NCI-H524 (cell line): ENCODE measurements around the gene ITPKC.

Source experiments
- DNase-seq, 2 experiments: peaks; one replicate each; lab custom pipeline; 2025; lab: John Stamatoyannopoulos, UW

Gene ITPKC

DNA sequence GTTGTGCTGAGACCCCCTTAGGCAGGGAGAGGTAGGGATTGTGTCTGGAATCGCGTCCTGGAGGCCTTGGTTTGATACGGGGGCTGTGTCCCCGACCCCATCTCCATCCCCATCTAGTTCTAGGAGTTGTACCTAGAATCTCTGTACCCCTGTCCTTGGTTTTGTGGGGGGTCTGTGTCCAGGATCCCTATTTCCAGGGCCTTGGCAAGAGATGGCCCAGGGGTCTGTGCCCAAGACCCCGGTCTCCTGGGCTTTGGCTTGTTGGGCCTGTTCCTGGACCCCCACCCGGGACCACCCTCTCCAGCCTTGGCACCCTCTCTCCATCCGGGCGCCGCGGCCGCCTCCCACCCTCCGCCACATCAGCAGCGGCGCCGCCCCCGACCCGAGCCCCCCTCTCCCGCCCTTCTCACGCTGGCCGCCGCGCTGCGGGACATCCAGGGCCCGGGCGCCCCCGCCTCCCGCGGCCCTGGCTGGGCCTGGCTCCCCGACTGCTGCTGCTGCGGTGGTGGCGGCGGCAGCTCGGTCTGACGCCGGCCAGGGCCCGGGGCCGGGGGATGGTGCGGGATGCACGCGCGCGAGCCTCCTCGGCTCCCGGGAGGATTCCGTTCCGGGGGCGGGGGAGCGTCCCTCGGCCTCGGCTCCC, 26.7 kb upstream of the ITPKC start, which contains the start of gene NUMBL:
NUMBL (minus strand) TSS at position 602 of the 643 bp plus-strand sequence; CDS start at position 434, 168 bp downstream.
- no peak for DNase-seq

DNA sequence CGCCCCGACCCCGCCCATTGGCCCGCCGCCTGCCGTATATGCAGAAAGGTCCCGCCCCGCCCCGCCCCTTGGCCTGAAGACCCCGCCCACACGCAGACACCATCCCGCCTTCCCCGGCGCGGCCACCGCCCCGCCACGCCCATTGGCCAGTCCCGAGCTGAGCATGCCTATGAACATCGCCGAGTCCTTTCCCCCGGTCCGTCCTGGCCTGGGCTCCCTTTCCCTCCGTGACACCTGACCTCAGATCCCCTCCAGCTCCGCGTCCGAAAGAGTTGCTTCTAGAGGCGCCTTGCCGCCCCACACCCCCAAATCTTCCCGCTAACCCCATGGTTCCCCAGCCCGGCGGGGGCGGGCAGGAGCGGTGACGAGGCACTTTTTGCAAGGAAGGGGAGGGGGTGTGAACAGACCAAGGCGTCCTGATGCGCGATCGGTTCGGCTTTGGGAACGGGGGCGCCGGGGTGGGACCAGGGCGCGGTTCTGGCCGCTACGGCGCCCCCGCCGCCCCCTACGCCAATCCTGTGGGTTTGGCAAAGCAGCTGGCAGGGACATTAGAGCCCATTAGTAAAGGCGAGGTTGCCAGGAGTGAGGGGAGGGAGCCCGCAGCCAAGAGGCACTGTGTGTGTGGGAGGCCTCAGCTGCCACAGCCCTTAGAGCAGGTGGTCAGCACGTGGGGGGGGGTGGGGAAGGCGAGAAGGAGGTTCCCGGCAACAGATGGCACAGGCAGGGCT, 26.1 kb upstream of the ITPKC start:
- peak; percentile 94 to 99 for DNase-seq

DNA sequence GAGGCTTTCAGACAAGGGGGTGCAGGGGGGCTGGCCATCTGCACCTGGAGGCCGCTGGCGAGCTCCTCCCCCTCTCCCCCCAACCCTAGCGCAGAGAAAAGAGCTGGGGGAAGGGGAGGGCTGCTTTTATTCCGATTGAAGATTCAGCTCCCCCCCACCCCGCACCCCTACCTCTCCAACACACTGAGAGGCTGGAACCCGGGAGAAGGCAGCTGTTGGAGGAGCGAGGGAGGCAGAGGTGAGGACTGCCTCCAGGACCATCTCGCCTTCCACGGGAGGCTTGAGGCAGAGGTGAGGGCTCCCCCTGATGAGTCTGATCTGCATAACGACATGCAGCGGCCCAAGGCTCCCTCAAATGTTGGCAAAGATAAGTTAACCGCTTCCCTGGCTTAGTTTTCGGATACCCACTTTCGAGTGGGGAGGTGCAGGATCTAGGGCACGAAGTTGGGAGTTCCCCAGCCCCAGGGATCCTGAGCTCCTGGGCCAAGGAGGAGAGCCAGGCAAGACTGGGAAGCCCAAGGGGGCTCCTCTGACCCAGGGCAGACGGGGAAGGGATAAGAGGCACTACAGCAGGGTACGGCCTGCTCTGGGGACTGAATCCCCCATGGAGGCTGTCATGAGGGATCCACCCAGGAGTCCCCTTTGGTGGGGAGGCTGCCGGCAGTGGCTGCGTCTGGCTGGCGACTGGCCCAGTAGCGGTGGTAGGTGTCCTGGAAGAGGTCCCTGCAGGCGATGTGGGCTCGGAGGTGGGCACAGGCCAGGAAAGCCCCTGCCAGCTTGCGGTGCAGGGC, 25.3 kb upstream of the ITPKC start:
- peak in 1 of 2 experiments; percentile 99 for DNase-seq

DNA sequence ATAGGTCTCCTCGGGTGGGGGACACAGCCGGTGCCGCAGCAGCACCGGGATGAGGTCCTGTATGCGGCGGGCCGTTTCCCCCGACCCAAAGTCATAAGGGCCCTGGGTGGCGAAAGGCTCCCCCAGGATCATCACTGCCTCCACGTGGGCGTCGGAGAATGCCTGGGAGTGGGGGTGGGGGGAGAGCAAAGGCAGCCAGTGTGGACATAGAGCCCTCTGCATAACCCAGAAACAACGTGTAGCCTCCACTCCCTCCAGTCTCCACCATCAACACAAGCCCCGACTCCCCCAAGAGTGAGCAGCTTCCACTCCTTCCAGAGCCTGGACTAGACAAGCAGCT, 24.7 kb upstream of the ITPKC start:
- no peak for DNase-seq

DNA sequence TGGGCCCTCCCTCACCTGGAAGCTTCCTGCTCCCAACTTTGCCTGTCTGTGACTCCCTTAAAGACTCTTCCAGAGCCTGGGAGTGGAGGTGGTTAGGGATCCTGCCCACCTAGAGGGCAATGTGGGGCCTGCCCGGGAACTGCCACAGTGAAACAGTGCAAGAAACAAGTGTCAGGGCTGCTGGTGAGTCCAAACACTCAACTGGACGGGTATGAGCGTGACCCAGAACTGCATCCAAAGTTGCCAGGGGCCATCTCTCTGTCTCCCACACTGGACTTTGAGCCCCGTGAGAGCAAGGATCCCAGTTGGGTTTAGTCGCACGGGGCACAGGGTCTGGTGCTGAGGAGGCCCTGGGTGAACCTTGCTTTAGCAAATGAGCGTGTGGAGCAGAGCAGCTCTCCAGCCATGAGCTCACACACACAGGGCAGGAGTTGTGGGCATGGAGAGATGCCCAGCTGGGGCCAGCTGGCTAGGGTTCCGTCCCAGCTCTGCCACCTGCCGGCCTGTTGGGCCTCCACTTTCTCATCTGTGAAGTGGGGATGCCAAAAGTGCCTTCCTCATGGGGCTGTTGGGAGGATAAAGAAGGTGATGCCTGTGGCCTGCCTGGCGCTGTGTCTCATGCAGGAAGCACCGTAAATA, 23.6 kb upstream of the ITPKC start:
- no peak for DNase-seq

DNA sequence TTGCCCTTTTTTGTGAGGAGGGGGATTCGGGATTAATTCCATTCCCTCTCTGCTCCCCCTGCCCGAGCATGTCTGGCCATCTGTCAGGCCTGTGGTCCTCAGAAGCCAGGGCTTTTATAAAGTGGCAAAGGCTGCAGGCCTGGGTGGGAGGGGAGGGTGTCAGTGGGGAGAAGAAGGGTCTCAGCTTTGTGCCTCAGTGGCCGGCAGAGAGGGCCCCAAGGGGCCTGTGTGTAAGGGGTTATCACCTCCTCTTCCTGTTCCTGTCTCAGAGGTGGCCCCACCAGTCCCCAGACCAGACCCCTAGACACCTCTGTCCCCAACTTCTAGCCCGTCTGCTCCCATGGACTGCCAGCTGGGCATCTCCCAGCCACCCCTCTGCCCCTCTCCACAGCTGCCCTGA, 23.0 kb upstream of the ITPKC start:
- DNase-seq, result peak; percentile 36 to 71

DNA sequence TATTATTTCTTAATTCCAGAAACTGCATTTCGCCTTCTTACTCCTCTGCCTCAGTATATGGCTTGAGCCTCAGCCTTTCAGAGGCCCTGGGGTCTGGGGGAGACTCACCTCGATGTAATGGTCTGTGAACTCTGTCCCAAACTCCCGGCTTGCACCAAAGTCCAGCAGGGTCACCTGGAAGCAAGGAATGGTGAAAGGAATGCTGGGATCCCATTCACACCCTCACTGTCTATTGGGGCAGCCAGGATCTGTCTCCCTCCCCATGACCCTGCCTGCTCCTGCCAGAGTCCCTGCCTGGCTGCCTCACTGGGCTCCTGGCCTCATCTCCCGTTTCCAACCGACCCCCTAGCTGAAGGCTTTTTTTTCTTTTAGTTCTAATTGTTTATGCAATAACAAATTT, 21.0 kb upstream of the ITPKC start:
- no peak for DNase-seq

DNA sequence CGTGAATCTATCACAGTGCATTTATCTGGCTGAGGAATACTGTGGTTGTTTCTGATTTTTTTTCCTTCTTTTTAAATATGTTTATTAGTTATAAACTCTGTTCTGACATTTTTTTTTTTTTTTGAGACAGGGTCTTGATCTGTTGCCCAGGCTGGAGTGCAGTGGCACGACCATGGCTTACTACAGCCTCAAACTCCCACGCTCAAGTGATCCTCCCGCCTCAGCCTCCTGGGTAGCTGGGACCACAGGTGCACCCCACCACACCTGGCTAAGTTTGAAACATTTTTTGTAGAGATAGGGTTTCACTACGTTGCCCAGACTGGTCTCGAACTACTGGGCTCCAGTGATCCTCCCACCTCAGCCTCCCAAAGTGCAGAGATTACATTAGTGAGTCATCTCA, 19.9 kb upstream of the ITPKC start:
- no peak for DNase-seq

DNA sequence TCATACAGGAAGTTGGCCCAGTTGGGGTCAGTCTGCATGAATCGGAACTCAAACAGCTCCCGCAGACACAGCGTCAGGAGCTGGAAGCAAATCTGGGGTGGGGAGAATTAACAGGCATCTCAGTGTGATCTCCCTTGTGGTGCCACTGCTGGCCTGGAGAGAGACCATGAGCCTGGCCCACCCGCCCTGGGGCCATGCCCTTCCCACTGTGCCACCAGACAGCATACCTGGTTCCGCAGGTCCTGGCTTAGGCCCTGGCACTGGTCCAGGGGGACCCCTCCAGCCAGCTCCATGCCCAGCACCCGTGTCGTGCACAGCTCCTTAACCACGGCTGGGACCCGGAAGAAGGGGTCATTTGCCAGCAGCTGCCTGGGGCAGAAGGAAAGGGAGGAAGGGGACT, 16.8 kb upstream of the ITPKC start:
- no peak for DNase-seq

DNA sequence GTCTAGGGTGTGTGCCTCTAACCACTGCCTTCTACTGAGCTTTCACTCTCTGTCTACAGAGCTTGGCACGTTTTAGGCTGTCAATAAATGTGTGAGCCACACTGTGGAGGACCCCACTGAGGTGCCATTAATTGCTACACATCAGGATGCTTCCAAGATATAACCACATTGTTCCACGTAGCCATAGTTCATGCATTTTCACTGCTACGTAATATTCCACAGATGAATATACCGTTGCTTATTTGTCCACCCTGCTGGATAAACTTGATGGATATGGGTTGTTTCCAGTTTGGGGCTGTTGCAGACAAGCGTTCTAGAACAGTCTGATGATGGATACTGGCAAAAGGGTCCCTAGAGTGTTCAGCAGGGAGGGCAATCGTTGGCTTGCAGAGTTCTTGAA, 15.2 kb upstream of the ITPKC start:
- DNase-seq, result no peak

DNA sequence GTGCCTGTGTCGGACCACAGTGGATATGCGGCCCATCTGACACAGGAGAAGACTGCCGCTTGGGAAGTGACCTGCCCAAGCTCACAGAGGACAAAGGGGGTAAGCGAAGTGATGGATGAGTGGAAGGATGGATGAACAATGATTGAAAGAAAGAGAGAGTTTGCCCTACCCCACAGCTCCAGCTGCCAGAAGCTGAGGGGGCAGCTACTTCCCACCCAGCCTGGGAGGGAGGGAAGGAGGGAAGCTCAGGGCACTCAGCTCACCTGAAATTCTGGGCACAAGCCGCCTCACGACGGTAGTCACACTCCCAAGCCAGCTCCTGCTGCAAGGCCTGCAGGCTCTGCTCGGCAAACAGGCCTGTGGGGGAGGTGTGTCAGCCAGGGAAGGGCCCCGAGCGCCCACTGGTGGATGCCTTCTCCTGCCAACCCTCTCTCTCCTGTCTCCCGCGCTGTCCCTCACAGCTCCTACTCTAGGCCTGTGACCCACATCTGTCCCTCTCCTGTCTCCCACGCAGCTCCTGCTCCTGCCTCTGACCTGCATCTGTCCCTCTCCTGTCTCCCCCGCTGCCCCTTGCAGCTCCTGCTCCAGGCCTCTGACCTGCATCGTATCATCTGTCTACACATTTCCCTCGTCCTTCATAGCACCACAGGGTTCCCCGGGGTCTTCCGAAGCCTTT, 14.4 kb upstream of the ITPKC start:
- DNase-seq, result peak in 1 of 2 experiments; percentile 67

DNA sequence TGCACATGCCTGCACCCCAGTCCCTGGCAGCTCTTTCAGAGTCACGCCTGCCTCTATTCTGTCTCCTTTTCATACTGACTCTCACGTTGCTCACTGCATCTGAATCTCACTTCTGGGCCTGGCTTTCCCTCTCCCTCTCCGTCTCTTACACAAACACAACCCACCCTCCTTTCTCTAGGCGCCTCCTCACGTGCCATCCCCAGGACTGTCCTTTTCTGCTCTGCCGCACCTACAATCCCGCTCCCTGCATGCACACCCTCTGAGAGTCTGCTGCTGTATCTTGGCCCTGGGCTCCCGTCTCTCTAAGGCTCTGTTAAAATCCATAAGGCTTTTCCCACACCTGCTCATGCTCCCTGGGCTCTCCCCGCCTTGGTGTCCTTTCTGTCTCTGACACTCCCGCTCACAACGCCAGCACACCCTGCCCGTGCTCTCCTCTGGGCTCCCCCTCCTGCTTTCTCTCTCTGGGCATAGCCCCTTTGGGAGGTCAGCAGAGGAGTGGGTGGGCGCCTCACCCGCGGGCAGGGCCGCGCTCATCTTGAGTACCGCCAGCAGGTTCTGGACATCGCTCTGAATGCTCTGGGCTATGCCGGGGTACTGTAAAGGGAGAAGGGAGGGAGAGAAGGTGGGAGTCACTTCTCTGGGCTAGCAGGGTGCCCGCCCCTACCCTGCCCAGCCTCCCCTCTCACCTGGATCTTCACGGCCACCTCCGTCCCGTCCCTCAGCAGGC, 13.7 kb upstream of the ITPKC start:
- no peak for DNase-seq

DNA sequence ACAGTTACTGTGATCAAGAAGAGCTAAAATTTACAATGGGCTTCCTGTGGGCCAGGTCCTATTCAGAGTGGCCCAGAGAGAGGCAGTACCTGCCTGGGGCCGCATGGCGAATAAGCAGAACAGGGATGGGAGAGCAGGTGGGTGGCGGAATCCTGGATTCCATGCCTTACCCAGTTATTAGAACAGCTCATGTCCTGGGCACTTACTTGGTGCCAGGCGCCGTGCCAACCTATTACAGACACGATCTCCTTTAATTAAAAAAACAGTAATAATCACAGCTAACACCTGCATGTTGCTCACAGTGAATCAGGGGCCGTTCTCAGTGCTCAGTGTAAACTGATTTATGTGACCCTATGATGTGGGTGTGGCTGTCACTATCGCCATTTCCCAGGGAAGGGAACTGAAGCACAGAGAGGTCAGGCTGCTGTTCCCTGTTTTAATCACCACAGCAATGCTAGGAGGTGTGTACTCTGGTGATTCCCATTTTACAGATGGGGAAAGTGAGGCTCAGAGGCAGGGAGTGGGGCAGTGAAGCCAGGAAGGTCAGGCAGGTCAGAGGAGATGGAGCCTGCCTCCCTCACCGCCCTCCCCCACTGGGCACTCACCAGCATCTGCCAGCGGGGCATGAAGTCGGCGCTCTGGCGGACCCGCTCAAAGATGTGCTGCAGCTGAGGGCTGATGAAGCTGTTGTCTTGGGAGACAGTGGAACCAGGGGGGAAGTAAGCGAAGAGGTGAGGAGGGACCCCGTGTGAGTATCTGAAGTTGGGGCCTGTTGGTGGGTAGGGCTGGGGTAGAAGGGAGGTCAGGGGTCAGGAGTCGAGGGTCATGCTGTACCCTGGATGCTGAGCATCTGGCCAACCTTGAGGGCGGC, 12.2 kb upstream of the ITPKC start:
- DNase-seq, result no peak

DNA sequence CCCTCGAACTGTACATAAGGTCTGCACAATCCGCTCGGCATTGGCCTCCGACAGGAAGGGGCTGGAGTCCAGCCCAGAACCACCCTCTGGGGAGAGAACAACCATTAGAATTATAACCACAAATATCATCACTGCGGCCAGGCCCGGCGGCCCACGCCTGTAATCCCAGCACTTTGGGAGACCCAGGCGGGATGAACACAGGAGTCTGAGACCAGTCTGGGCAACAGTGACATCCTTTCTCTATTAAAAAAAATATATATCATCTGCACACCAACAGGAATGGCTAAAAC, 11.6 kb upstream of the ITPKC start:
- DNase-seq, result no peak

DNA sequence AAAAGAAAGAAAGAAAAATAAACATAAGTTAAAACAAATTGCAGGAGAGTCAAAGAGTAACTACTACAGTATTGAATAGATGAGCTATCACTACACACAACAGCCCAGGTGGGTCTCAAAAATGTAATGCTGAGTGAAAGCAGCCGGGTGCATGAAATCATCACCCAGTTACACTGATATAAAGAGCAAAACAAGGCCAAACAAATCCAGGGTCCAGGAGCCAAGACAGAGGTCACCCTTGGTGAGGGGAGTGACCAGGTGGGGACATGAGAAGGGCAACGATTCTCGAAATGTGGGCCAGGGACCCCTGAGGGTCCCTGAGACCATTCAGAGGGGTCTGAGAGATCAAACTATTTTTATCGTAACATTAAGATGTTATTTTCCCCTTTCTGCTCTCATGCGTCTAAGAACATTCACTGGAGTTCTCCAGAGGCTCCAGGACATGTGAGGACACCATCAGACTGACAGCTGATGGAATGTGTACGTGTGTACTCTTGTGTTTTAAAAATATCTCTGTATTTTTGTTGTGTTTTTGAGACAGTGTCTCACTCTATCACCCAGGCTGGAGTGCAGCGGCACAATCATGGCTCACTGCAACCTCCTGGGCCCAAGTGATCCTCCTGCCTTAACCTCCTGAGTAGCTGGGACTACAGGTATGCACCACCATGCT, 10.8 kb upstream of the ITPKC start:
- no peak for DNase-seq

DNA sequence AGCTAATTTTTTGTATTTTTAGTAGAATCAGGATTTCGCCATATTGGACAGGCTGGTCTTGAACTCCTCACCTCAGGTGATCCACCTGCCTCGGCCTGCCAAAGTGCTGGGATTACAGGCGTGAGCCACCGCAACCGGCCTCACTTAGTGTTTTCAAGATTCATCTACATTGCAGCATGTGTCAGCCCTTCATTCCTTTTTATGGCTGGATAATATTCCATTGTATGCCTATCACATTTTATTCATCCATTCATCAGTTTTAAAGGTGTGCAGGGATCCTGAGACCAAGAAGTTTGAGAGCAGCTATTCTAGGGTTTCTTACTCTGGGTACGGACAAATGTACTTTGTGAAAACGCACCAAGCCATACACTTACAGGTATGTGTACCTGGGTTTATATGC, 9.3 kb upstream of the ITPKC start:
- DNase-seq, result no peak

DNA sequence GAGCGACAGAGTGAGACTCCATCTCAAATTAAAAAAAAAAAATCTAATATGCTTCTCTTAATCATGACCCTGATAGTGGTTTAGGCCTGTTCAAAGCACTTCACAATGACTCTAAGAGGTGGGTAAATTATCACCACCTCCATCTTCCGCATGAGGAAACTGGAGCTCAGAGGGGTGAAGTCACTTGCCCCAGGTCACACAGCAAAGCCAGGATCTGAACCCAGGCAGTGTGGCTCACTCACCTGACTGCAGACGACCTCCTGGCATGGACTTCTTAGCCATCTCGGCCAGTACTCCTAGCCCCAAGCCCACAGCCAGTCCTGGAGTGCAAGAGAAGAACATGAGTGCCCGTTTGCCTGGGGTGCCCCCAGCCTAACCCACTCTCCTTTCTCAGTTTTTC, 7.1 kb upstream of the ITPKC start:
- DNase-seq, result no peak

DNA sequence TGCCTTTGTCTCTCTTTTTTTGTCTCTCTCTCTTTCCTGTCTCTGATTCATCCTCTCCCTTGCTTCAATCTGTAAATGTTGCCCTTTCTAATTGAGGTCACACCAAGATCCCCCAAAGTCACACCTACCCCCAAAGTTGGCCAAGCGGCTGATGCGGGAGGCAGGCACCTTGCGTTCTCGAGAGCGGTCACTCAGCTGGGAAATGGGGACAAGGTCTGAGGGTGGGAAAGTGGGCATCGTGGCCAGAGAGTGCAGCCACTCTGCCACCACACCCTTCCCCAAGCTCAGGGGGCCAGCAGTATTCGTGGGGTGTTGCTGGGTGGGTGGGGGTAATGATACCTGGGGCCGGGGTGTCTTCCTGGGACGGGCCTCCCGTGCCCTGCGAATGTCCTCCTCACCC, 3.0 kb upstream of the ITPKC start:
- DNase-seq, result no peak

DNA sequence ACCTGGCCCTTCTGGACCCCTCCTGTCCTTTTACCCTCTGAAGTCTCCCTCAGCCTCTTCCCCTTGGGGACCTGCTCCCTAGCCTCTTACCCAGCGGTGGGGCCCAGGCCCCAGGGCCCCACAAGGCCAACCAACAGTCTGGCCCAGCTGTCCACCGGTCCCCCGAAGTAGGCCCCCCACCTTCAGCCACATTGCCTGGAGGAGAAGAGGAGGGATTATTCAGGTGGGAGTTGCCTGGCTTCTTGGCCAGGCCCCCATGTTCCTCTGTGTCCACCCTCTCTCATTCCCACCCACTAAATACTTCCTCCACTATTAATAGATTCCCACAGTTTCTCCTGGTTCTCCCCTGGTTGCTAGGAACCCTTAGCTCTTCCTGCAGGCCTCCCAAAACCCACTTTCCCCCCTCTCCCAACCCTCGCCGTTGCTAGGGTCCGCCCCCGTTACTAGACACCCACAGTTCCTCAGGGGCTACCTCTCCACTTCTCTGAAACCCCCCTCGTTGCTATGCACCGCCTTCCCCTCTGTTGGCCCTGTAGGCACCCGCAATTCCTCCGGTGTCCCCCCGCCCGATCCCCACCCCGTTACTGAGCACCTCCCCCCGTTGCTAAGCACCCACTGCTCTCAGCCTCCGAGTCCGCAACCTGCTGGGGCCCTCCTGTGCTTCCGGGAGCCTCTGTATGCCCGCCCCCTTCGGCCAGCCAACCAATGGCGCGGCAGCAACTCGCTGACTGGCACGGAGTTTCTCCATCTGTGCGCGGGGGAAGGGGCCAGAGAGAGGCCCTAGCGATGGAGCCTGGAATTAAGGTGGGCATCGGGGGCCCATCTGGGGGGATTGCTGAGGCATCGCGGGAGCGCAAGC, 2.2 kb upstream of the ITPKC start:
- DNase-seq, result peak; percentile 94 to 97
